GM12874 (cell line): ENCODE measurements around the gene CCNJ.

ENCODE experiments used
- CTCF ChIP-seq: IDR thresholded peaks from 2 replicates; pipeline ENCODE4 v1.5.1; 2011; ENCODE audit warnings: low read depth, mild to moderate bottlenecking, control low read depth, low read length, moderate library complexity; ENCODE audit not compliant: insufficient read depth

The CCNJ gene

GRCh38 chr10:96022739-96023138, 20.6 kb upstream of the CCNJ start:
- no peak for TF ChIP-seq CTCF

GRCh38 chr10:96023168-96023567, 20.2 kb upstream of the CCNJ start:
- TF ChIP-seq CTCF, result no peak

- TF ChIP-seq CTCF, result peak; percentile 60; the same call in 1 of the 2 replicates
Measured at GRCh38 chr10:96025566-96025965, 17.8 kb upstream of the CCNJ start.

- TF ChIP-seq CTCF, result no peak
Measured at GRCh38 chr10:96034625-96035024, 8.8 kb upstream of the CCNJ start.

GRCh38 chr10:96038476-96039387, 4.7 kb upstream of the CCNJ start:
- no peak for TF ChIP-seq CTCF

GRCh38 chr10:96041146-96041545, 2.2 kb upstream of the CCNJ start:
- TF ChIP-seq CTCF, result no peak

- TF ChIP-seq CTCF, result no peak
Measured at GRCh38 chr10:96043893-96044715, 721 bp downstream of the CCNJ start.
